Measurements from ENCODE around the gene ICAM4. TPM values are rescaled to one million over a fixed set of nuclear protein-coding genes. Genes with fewer than 3 reads are reported as not detected.

ICAM4 gene
- total RNA-seq, 1 donor from 2014 or later = 0.13 TPM

DNA sequence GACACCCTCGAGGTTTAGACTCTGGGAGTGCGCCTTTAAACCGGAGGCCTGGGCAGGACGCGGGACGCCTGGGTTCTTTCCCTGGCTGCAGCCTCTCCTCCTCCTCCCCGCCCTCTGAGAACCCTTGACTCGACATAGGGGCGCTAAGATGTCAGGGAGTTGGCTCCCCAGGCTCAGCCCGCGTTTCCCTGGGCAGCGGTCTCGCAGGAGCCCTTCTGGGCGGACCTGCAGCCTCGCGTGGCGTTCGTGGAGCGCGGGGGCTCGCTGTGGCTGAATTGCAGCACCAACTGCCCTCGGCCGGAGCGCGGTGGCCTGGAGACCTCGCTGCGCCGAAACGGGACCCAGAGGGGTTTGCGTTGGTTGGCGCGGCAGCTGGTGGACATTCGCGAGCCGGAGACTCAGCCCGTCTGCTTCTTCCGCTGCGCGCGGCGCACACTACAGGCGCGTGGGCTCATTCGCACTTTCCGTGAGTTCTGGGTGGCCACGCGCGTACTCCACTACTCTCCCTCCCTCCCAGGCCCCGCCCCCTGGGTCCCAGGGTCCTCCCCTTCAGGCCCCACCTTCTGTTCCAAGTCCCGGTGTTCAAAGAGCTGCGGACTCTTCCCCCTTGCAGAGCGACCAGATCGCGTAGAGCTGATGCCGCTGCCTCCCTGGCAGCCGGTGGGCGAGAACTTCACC lies 4.3 kb downstream of the ICAM4 start:
- Histone ChIP-seq H3K4me3 (ENCODE audit: low read depth, low read length) (peak overlapping the region; percentile 22), H3K36me3 (ENCODE audit: control insufficient read depth, insufficient read depth, low read length) (no peaks in the 10 kb centered on the region), H3K27me3 (ENCODE audit: control insufficient read depth, insufficient read depth, low read length) (peaks cover 92% of the 10 kb centered on the region)
- TF ChIP-seq, protein P1, sequence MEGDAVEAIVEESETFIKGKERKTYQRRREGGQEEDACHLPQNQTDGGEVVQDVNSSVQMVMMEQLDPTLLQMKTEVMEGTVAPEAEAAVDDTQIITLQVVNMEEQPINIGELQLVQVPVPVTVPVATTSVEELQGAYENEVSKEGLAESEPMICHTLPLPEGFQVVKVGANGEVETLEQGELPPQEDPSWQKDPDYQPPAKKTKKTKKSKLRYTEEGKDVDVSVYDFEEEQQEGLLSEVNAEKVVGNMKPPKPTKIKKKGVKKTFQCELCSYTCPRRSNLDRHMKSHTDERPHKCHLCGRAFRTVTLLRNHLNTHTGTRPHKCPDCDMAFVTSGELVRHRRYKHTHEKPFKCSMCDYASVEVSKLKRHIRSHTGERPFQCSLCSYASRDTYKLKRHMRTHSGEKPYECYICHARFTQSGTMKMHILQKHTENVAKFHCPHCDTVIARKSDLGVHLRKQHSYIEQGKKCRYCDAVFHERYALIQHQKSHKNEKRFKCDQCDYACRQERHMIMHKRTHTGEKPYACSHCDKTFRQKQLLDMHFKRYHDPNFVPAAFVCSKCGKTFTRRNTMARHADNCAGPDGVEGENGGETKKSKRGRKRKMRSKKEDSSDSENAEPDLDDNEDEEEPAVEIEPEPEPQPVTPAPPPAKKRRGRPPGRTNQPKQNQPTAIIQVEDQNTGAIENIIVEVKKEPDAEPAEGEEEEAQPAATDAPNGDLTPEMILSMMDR (IDR thresholded peaks at IDR 0.05; ENCODE audit: insufficient read depth, low read length, poor library complexity, severe bottlenecking) = no peak
- DNase-seq (ENCODE audit: low read depth) = no peak

DNA sequence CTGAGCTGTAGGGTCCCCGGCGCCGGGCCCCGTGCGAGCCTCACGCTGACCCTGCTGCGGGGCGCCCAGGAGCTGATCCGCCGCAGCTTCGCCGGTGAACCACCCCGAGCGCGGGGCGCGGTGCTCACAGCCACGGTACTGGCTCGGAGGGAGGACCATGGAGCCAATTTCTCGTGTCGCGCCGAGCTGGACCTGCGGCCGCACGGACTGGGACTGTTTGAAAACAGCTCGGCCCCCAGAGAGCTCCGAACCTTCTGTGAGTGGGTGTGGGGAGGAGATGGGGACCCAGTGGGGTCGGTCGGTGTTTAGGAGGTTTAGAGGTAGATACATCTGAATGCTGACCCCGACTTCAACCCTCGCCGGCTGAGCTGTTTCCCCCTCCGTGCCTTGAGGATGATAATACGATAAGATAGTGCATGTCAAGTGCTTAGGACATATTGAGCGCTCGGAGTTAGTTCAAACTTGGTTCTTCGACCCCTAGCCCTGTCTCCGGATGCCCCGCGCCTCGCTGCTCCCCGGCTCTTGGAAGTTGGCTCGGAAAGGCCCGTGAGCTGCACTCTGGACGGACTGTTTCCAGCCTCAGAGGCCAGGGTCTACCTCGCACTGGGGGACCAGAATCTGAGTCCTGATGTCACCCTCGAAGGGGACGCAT lies 4.9 kb downstream of the ICAM4 start:
- peaks cover 97% of the 10 kb centered on the region for H3K27me3 ChIP-seq (ENCODE audit: control insufficient read depth, insufficient read depth, low read length)
- TF ChIP-seq, protein P1 (IDR thresholded peaks at IDR 0.05; ENCODE audit: insufficient read depth, low read length, poor library complexity, severe bottlenecking) = no peak
- H3K4me3 ChIP-seq (ENCODE audit: low read depth, low read length) = peak overlapping the region; percentile 22
- no peaks in the 10 kb centered on the region for H3K36me3 ChIP-seq (ENCODE audit: control insufficient read depth, insufficient read depth, low read length)
- no peak for DNase-seq (ENCODE audit: low read depth)

DNA sequence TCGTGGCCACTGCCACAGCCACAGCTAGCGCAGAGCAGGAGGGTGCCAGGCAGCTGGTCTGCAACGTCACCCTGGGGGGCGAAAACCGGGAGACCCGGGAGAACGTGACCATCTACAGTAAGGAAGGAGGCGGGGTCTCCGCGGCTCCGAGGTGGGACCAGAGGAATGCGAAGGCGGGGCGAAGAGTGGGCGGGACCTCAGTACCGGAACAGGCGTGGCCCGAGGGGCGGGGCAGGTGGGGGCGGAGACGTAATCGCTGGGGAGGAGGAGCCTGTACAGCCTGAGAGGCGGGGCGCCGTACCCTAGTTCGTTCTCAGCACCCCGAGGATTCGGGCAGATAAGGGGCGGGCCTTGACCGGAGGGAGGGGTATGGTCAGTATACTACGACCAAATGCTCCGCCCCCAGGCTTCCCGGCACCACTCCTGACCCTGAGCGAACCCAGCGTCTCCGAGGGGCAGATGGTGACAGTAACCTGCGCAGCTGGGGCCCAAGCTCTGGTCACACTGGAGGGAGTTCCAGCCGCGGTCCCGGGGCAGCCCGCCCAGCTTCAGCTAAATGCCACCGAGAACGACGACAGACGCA lies 5.5 kb downstream of the ICAM4 start:
- DNase-seq (ENCODE audit: low read depth) = no peak

DNA sequence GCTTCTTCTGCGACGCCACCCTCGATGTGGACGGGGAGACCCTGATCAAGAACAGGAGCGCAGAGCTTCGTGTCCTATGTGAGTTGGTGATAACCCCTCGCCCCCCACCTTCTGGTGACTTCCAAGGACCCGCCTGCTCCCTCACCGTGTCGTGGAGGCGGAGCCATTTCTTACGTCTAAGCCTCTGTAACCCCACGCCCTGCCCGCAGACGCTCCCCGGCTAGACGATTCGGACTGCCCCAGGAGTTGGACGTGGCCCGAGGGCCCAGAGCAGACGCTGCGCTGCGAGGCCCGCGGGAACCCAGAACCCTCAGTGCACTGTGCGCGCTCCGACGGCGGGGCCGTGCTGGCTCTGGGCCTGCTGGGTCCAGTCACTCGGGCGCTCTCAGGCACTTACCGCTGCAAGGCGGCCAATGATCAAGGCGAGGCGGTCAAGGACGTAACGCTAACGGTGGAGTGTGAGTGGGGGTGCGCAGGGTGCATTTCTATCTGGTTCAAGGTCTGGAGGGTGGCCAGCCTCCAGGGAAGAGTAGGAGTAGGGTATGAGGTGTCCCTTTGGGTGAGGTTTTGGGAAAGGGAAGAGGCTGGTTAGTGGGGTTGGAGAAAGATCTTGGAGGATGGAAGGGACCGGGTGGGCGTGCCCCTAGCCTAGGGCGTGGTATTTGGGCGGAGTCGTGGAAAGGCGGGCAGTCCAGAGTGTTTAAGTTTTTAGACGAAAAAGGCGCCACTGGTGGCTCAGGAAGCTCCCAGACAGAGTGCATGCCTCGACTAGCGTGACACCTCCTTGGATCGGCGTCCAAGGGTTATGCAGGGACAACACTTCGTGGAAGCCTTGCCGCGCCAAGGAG lies 6.3 kb downstream of the ICAM4 start:
- Histone ChIP-seq H3K27me3 (ENCODE audit: control insufficient read depth, insufficient read depth, low read length) (peaks cover 84% of the 10 kb centered on the region), H3K36me3 (ENCODE audit: control insufficient read depth, insufficient read depth, low read length) (no peaks in the 10 kb centered on the region), H3K4me3 (ENCODE audit: low read depth, low read length) (peak overlapping the region; percentile 26)
- no peak for DNase-seq (ENCODE audit: low read depth)
- TF ChIP-seq, protein P1 (IDR thresholded peaks at IDR 0.05; ENCODE audit: insufficient read depth, low read length, poor library complexity, severe bottlenecking) = no peak

More for the DNA sequence above, 5.5 kb downstream of the ICAM4 start:
- peak overlapping the region; percentile 26 for H3K4me3 ChIP-seq (ENCODE audit: low read depth, low read length)
- TF ChIP-seq, protein P1 (IDR thresholded peaks at IDR 0.05; ENCODE audit: insufficient read depth, low read length, poor library complexity, severe bottlenecking) = no peak
- peaks cover 91% of the 10 kb centered on the region for H3K27me3 ChIP-seq (ENCODE audit: control insufficient read depth, insufficient read depth, low read length)
- no peaks in the 10 kb centered on the region for H3K36me3 ChIP-seq (ENCODE audit: control insufficient read depth, insufficient read depth, low read length)

DNA sequence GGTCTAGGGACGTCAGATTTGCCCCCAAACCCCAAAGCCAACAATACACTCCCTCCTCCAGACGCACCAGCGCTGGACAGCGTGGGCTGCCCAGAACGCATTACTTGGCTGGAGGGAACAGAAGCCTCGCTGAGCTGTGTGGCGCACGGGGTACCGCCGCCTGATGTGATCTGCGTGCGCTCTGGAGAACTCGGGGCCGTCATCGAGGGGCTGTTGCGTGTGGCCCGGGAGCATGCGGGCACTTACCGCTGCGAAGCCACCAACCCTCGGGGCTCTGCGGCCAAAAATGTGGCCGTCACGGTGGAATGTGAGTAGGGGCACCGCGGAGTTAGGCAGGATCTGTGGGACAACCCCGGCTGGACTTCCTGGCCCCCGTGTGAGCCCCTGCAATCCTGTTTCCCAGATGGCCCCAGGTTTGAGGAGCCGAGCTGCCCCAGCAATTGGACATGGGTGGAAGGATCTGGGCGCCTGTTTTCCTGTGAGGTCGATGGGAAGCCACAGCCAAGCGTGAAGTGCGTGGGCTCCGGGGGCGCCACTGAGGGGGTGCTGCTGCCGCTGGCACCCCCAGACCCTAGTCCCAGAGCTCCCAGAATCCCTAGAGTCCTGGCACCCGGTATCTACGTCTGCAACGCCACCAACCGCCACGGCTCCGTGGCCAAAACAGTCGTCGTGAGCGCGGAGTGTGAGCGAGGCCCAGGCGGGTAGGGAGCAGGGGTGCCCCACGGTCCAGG lies 7.0 kb downstream of the ICAM4 start:
- H3K4me3 ChIP-seq (ENCODE audit: low read depth, low read length) = no peak overlapping the region
- peaks cover 78% of the 10 kb centered on the region for H3K27me3 ChIP-seq (ENCODE audit: control insufficient read depth, insufficient read depth, low read length)
- TF ChIP-seq, protein P1 (IDR thresholded peaks at IDR 0.05; ENCODE audit: insufficient read depth, low read length, poor library complexity, severe bottlenecking) = no peak
- DNase-seq (ENCODE audit: low read depth) = no peak
- no peaks in the 10 kb centered on the region for H3K36me3 ChIP-seq (ENCODE audit: control insufficient read depth, insufficient read depth, low read length)
